Fibroblast of pulmonary artery (primary cell): ENCODE measurements around the gene LEO1.
"Not testable (repeated sequence)": the region's sequence is repeated elsewhere in the genome, so short reads cannot be mapped to it uniquely, and the experiment has no call there.

Source experiments
- DNase-seq: peaks from one replicate; pipeline ENCODE4 v3.0.0-alpha.2; 2010; ENCODE audit warnings: low read depth
- H3K4me3 ChIP-seq: replicated peaks from 2 replicates; pipeline ENCODE4 v1.5.1; 2011; ENCODE audit warnings: low read depth, mild to moderate bottlenecking, control low read depth, low read length, moderate library complexity
- TF ChIP-seq, protein P1 (sequence below): IDR thresholded peaks from 2 replicates; pipeline ENCODE4 v1.5.1; 2011; ENCODE audit warnings: mild to moderate bottlenecking, control low read depth, low read length, inconsistent platforms; ENCODE audit errors: missing control alignments

LEO1 gene

DNA sequence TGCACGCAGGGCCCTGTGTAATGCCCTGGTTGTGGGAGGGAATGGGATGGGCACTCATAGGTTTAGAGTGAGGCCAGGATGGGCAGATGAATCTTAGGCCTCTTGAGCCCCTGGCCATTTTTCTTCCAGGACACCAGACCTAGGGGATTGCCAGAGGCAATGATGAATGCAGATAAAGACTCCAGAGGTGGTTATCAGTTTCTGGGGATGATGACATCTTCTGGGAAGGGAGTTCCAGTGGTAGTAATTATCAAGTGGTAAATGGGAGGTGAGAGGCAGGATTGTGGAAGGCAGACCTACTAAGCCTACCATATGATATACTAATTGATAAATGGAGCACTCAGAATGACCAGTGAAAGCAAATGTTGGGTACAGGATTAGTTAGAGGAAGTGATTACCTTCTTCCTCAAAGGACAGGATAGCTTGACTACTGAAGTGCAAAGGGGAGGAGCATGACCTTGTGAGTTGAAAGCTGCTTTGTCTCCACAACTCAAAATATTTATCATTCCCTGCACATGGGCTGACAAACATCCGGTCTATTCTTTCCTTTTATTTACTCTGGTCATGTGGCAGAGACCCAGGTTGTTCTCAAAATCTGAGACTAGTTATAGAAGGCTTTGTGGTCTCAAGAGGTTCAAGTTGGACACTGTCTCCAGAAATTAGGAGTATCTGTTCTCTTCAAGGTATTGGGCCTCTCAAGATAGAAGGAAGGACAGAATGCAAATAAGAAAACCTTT, 37.3 kb upstream of the LEO1 start:
- no peak for DNase-seq
- TF ChIP-seq, protein P1, sequence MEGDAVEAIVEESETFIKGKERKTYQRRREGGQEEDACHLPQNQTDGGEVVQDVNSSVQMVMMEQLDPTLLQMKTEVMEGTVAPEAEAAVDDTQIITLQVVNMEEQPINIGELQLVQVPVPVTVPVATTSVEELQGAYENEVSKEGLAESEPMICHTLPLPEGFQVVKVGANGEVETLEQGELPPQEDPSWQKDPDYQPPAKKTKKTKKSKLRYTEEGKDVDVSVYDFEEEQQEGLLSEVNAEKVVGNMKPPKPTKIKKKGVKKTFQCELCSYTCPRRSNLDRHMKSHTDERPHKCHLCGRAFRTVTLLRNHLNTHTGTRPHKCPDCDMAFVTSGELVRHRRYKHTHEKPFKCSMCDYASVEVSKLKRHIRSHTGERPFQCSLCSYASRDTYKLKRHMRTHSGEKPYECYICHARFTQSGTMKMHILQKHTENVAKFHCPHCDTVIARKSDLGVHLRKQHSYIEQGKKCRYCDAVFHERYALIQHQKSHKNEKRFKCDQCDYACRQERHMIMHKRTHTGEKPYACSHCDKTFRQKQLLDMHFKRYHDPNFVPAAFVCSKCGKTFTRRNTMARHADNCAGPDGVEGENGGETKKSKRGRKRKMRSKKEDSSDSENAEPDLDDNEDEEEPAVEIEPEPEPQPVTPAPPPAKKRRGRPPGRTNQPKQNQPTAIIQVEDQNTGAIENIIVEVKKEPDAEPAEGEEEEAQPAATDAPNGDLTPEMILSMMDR = no peak

DNA sequence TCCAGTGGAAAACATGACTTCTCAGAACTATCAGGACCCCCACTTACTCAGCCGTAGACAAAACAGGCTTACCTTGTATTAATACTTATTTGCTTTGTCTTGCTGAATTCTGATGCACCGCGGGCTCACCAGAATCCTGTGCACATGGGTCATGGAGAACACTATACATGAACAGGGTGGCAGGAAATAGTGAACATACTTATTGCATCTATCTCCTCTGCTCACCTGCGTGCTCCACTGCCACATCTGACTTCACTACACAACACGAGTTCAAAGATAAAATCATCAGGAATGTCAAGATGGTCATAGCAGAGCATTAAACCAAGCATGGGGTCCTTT, 36.8 kb upstream of the LEO1 start:
- H3K4me3 ChIP-seq = no peak overlapping the region
- DNase-seq = no peak
- TF ChIP-seq, protein P1 = no peak

More for the DNA sequence above, 37.3 kb upstream of the LEO1 start:
- H3K4me3 ChIP-seq = no peak overlapping the region

DNA sequence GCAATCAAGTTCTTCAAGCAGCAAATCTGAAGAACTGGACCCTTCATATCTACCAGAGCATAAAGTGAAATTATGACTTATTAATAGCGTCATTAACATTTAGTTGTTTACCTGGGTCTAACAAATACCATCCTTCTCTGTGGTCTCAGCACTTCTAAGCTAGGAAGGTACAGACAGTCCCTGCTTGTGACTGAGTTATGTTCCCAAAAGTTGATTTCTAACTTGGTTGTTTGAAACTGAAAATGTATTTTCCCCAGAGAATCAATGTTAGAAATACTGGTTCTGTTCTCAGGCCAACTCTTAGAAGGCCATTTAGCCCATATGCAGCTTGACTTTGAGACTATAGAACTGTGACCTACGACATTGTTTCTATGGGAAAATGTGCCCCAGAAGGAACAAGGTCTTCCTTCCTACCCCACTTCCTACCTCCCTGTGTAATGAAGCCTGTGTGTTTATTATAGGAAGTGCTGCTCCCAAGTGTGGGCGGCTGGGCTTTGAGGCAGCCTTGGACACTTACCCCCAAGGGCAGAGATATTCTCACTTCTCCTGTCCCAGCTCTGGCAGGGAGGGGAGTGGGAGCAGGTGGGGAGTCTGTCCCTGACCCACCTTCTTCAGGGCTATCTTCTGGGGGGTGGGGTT, 35.2 kb upstream of the LEO1 start:
- H3K4me3 ChIP-seq = no peak overlapping the region
- DNase-seq = no peak
- TF ChIP-seq, protein P1 = no peak

DNA sequence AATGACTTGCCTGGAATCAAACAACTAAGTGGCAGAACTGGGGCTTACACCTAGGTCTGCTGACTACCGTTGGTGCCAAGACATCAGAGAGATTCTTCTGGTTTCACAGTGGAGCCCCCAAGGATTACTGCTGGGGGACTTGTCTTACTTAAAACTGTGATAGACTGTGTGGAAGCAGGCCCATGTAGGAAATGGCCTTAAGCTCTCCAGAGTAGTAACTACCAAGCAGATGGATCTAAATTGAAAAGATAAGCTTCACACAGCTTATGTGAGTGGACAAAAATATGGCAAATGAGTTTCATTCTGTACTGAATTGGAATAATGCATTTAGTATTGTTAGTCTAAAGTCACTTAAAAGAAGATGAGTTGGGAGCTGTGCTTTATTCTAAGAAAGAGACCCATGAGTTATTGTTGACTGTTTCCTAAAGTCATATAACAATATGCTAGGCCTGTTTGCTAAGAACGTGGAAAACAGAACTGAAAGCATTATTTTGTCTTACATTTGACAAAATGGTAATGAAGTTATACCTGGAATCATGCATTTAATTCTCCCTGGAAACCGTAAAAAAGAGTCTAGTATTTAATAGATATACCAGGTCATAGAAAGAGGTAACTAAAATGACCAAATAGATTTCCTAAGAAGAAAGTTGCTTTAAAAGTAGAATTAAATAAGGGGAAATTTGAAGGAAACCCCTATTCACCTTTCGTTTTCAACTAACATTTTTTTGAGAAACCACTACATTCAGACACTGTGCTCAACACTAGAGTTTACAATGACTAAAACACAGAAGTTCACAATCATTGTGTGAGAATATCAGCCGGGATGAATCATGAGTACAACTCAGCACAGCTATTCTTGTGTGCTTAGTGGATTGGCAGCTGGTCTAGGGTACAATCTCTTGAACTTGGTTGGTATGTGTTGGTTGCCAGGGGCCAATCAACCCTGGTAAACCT, 34.4 kb upstream of the LEO1 start:
- peak; percentile 70 for DNase-seq
- TF ChIP-seq, protein P1 = no peak
- no peak overlapping the region for H3K4me3 ChIP-seq

DNA sequence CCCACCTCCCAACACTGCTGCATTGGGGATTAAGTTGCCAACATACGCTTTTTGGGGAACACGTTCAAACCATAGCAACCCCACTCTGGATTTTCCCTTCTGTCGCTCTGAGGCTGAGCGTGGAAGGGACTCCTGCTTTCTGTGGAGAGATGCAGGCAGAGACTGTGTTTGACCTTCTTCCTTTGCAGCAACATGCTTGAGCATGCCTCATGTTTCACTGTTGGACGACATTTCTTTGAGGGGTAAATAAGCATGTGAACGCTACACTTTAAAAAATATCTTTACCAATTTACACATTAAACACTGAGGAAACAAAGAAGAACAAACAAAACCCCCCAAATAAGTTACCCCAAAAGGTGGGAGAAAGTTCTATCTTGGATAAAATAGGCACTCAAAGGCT, 33.2 kb upstream of the LEO1 start:
- TF ChIP-seq, protein P1 = no peak
- H3K4me3 ChIP-seq = no peak overlapping the region
- no peak for DNase-seq

DNA sequence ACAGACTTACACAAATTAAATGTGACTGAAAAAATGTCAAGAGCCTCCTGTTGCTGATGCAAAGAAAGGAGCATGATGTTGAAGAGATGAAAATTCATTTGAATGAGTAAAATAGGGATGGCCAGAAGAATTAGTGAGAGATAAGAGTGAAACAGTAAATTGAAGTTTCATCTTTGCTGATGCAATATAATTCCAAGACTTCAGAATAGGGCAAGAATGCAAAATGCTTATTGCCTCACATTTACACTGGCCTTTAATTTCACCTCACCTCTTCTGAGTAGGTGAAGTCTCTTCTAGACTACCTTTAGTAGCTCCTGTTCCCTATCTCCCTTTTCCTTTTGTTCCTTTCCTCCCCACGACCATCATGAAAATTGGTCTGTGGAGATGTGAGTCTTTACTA, 32.1 kb upstream of the LEO1 start:
- TF ChIP-seq, protein P1 = no peak
- no peak for DNase-seq
- no peak overlapping the region for H3K4me3 ChIP-seq

DNA sequence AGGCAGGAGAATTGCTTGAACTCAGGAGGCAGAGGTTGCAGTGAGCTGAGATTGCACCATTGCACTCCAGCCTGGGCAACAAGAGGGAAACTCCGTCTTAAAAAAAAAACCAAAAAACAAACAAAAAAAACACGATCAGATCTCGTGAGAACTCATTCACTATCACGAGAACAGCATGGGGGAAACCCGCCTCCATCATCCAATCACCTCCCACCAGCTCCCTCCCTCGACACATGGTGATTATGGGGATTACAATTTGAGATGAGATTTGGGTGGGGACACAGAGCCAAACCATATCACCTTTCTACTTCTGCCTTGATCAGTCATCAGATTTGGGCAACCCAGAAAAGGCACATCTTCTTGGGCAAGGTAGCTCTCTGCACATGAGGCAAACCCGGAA, 31.5 kb upstream of the LEO1 start:
- DNase-seq, H3K4me3 ChIP-seq: not testable (repeated sequence)
